ACC112 (cell line): ENCODE measurements around the gene JRKL.
"Not testable (repeated sequence)": the region's sequence is repeated elsewhere in the genome, so short reads cannot be mapped to it uniquely, and the experiment has no call there.

ENCODE experiments used
- H2AFZ ChIP-seq: fragments of 200-600 bp; sonication (generic); one replicate; pipeline ENCODE4 v1.6.0; 2017; ENCODE audit warnings: antibody characterized with exemption, low read length; ENCODE audit not compliant: unreplicated experiment
- H3K27ac ChIP-seq: fragments of 200-600 bp; sonication (generic); 2 replicates; pipeline ENCODE4 v1.5.1; 2014; ENCODE audit warnings: low read depth, mild to moderate bottlenecking, antibody characterized with exemption, low read length, moderate library complexity
- H3K27me3 ChIP-seq: fragments of 200-600 bp; sonication (generic); 2 replicates; pipeline ENCODE4 v1.6.1; 2014; ENCODE audit warnings: mild to moderate bottlenecking, antibody characterized with exemption, low read length, moderate library complexity, mixed read lengths; ENCODE audit not compliant: insufficient read depth
- H3K36me3 ChIP-seq: fragments of 200-600 bp; sonication (generic); 2 replicates; pipeline ENCODE4 v1.6.1; 2016; ENCODE audit warnings: mild to moderate bottlenecking, antibody characterized with exemption, low read length, moderate library complexity, mixed read lengths; ENCODE audit not compliant: insufficient read depth
- H3K4me1 ChIP-seq: fragments of 200-600 bp; sonication (generic); one replicate; pipeline ENCODE4 v1.6.1; 2016; ENCODE audit warnings: low read length, mixed read lengths; ENCODE audit not compliant: insufficient read depth, unreplicated experiment, control insufficient read depth
- H3K4me3 ChIP-seq: fragments of 200-600 bp; sonication (generic); 2 replicates; pipeline ENCODE4 v1.5.1; 2014; ENCODE audit warnings: mild to moderate bottlenecking, low read depth, low read length
- H3K79me2 ChIP-seq: fragments of 200-600 bp; sonication (generic); one replicate; pipeline ENCODE4 v1.6.0; 2016; ENCODE audit warnings: low read length; ENCODE audit not compliant: control insufficient read depth, unreplicated experiment, insufficient read depth

The JRKL gene

DNA sequence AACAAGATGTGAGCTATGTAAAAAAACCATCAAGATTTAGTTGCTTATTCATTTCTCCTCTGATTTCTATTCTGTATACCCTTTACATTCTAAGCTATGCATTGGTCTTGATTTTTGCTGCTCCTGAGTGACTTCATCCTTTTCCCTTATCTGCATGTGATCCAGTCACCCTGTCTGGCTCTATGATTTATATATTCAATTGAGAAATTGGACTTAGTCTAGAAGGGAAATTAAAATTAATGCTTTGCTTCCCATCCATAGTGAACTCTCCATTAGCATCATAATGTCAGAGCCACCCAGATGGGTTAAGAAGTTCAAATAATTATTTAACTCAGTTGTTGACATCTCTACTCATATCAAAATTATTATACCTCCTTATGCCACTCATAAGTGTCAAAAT lies 5.0 kb downstream of the JRKL start:
- peaks cover 17% of the 10 kb centered on the region for H3K4me1 ChIP-seq
- no peak overlapping the region for H3K27ac ChIP-seq
- no peaks in the 10 kb centered on the region for H3K36me3 ChIP-seq
- H2AFZ ChIP-seq: no peak overlapping the region
- no peak overlapping the region for H3K4me3 ChIP-seq
- H3K27me3 ChIP-seq: no peaks in the 10 kb centered on the region
- peaks cover 23% of the 10 kb centered on the region for H3K79me2 ChIP-seq

DNA sequence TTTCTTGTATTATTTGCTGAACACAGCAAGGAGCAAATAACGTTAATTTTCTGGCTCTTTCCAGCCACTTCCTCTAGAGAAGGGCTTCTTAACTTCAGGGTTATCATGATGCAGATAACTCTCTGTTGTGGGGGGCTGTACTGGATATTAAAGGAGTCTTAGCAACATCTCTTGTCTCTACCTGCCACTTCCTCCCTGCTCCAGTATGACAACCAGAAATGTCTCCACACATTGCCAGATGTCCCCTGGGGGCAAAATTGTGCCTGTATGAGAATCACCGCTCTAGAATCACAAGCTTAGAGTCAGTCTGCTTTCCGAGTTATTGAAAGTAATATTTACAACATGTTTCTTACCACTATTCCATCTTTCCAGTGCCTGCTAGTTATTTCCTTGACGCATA lies 6.8 kb downstream of the JRKL start:
- Histone ChIP-seq H3K27ac (no peak overlapping the region), H3K79me2 (peaks cover 7% of the 10 kb centered on the region), H3K4me3 (no peak overlapping the region), H2AFZ (no peak overlapping the region), H3K36me3 (no peaks in the 10 kb centered on the region), H3K4me1 (peaks cover 7% of the 10 kb centered on the region), H3K27me3 (no peaks in the 10 kb centered on the region)

DNA sequence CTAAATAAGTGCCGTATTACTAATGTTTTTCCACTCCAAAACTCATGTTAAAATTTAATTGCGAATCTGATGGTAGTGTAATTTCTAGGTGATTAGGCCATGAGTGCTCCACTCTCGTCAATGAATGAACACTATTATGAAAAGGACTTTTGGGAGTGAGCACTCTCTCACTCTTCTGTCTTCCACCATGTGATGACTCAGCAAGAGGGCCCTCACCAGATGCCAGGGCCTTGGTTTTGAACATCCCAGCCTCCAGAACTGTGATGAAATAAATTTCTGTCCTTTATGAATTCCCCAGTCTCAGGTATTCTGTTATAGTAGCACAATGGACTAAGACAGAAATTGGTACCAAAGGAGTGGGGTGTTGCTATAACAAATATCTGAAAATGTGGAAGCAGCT lies 8.1 kb downstream of the JRKL start:
- Histone ChIP-seq H3K79me2 (no peaks in the 10 kb centered on the region), H3K27me3 (0 out of 2 replicates have a peak, but pooled peaks cover 3% of the 10 kb centered on the region), H3K36me3 (no peaks in the 10 kb centered on the region), H3K4me1 (no peaks in the 10 kb centered on the region), H3K4me3 (no peak overlapping the region), H2AFZ (no peak overlapping the region), H3K27ac (no peak overlapping the region)

DNA sequence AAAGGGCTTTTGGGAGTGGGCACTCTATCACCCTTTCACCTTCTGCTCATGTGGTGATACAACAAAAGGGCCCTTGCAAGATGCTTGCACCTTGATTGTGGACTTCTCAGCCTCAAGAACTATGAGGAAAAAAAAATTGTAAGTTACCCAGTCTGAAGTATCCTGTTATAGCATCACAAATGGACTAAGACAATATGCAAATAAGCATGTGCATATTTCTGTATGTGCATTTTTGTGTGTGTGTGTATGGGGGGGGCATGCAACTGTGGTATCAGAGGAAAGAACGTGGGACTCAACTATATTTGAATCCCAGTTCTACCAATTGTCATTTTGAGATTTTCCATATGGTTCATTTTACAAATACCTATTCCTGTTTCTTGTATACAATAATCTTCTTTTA lies 10.9 kb downstream of the JRKL start:
- no peaks in the 10 kb centered on the region for H3K36me3 ChIP-seq
- no peaks in the 10 kb centered on the region for H3K79me2 ChIP-seq
- H3K27me3 ChIP-seq: peaks cover 9% of the 10 kb centered on the region; the same call in 1 of the 2 replicates
- no peak overlapping the region for H3K27ac ChIP-seq
- no peak overlapping the region for H3K4me3 ChIP-seq
- H2AFZ ChIP-seq: no peak overlapping the region
- H3K4me1 ChIP-seq: no peaks in the 10 kb centered on the region

DNA sequence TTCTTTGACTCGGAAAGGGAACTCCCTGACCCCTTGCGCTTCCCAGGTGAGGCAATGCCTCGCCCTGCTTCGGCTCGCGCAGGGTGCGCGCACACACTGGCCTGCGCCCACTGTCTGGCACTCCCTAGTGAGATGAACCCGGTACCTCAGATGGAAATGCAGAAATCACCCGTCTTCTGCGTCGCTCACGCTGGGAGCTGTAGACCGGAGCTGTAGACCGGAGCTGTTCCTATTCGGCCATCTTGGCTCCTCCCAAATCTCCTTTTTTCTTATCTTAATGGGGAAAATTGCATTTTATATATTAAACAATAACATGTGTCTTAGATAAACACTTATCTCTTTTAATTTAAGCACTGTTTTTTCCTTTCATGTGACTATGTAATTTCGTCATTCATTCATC lies 21.6 kb downstream of the JRKL start:
- not testable (repeated sequence) for H3K27me3 ChIP-seq, H3K36me3 ChIP-seq, H2AFZ ChIP-seq, H3K4me3 ChIP-seq, H3K27ac ChIP-seq, H3K4me1 ChIP-seq, H3K79me2 ChIP-seq

DNA sequence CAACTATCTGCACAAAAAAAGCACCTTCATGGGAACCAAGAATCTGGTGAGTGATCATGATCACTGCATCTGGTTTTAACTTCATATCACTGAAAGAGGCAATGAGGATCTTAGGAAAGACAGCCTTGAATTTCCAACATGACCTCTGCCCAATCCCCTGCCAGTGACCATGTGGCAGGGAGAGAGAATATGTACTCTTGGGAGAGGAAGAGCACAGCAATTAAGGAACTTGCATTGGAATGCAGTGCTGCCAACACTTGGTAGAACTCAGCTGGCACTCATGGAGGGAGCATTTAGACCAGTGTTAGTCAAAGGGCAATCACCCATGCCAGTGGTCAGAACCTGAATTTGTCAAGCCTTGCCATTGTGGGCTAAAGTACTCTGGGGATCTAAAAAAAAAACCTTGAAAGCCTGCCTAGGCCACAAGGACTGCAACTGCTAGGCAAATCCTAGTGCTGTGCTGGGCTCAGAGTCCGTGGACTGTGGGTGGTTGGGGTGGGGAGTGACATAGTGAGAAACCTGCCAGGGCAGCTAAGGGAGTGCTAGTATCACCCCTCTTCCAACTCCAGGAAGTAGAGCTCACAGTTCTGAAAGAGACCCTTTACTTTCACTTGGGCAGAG lies 23.1 kb downstream of the JRKL start:
- Histone ChIP-seq H3K27me3 (no peaks in the 10 kb centered on the region), H3K36me3 (no peaks in the 10 kb centered on the region), H2AFZ (no peak overlapping the region), H3K27ac (no peak overlapping the region), H3K4me1 (no peaks in the 10 kb centered on the region), H3K79me2 (no peaks in the 10 kb centered on the region), H3K4me3 (no peak overlapping the region)

DNA sequence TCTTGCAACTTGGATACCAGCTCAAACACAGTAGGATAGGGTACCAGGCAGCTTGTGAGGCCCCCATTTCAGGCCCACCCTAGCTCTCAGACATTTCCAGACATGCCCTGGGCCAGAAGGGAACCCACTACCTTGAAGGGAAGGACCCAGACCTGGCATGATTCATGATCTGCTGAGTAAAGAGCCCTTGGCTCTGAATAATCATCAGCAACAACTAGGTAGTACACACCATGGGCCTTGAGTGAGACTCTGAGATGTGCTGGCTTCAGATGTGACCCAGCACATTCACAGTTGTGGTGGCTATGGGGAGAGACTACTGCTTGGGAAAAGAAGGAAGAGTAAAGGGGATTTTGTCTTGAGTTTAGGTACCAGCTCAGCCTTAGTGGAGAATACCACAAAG lies 23.6 kb downstream of the JRKL start:
- no peak overlapping the region for H2AFZ ChIP-seq
- no peaks in the 10 kb centered on the region for H3K27me3 ChIP-seq

DNA sequence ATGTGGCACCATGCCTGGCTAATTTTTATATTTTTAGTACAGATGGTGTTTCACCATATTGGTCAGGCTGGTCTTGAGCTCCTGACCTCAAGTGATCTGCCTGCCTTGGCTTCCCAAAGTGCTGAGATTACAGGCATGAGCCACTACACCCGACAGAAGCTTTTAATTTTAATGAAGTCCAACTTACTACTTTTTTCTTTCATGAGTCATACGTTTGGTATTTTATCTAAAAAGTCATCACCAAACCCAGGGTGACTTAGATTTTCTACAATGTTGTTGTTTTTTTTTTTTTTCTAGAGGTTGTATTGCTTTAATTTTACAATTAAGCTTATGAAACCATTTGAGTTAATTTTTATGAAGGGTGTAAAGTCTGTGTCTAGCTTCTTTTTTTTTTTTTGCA lies 34.9 kb downstream of the JRKL start:
- Histone ChIP-seq H2AFZ (no peak overlapping the region), H3K27ac (no peak overlapping the region), H3K36me3 (no peaks in the 10 kb centered on the region), H3K79me2 (no peaks in the 10 kb centered on the region), H3K27me3 (no peaks in the 10 kb centered on the region; the same call in 1 of the 2 replicates), H3K4me1 (peaks cover 7% of the 10 kb centered on the region), H3K4me3 (no peak overlapping the region)

More for the DNA sequence above, 23.6 kb downstream of the JRKL start:
- H3K4me1 ChIP-seq: no peaks in the 10 kb centered on the region
- no peaks in the 10 kb centered on the region for H3K36me3 ChIP-seq
- H3K79me2 ChIP-seq: no peaks in the 10 kb centered on the region
- no peak overlapping the region for H3K27ac ChIP-seq
- no peak overlapping the region for H3K4me3 ChIP-seq

DNA sequence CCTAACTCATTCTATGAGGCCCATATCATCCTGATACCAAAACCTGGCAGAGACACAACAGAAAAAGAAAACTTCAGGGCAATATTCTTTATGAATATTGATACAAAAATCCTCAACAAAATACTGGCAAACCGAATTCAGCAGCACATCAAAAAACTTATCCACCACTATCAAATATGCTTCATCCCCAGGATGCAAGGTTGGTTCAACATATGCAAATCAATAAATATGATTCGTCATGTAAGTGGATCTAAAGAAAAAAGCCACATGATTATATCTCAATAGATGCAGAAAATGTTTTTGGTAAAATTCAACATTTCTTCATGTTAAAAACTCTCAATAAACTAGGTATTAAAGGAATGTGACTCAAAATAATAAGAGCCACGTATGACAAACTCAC lies 40.9 kb downstream of the JRKL start:
- no peak overlapping the region for H2AFZ ChIP-seq
- H3K79me2 ChIP-seq: no peaks in the 10 kb centered on the region
- H3K27ac ChIP-seq: no peak overlapping the region
- H3K27me3 ChIP-seq: peaks cover 29% of the 10 kb centered on the region
- no peaks in the 10 kb centered on the region for H3K36me3 ChIP-seq
- no peak overlapping the region for H3K4me3 ChIP-seq
- no peaks in the 10 kb centered on the region for H3K4me1 ChIP-seq

DNA sequence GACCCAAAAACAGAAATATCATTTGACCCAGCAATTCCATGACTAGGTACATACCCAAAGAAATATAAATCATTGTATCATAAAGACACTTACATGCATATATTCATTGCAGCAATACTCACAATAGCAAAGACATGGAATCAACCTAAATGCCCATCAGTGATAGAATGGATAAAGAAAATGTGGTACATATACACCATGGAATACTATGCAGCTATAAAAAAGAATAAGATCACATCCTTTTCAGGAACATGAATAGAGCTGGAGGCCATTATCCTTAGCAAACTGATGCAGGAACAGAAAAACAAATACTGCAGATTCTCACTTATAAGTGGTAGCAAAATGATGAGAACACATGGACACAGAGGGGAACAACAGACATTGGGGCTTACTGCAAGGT lies 42.8 kb downstream of the JRKL start:
- H2AFZ ChIP-seq, H3K4me1 ChIP-seq, H3K79me2 ChIP-seq, H3K36me3 ChIP-seq, H3K4me3 ChIP-seq, H3K27ac ChIP-seq: not testable (repeated sequence)
- peaks cover 47% of the 10 kb centered on the region for H3K27me3 ChIP-seq
